ELR (cell line): ENCODE measurements around the gene LEMD1.
A peak's percentile ranks its signal among the peaks of the same experiment; 100 is the strongest.
"Not testable (repeated sequence)": the region's sequence is repeated elsewhere in the genome, so short reads cannot be mapped to it uniquely, and the experiment has no call there.

ENCODE experiments used
- DNase-seq: peaks from one replicate; pipeline ENCODE4 v3.0.0-alpha.2; 2015; ENCODE audit warnings: low read depth

The LEMD1 gene

GRCh38 chr1:205446828-205447227 is 25.0 kb upstream of the LEMD1 start:
- no peak for DNase-seq

GRCh38 chr1:205445646-205445935 is 23.7 kb upstream of the LEMD1 start:
- no peak for DNase-seq

- DNase-seq = no peak
Observed at GRCh38 chr1:205444931-205445645, 23.2 kb upstream of the LEMD1 start.

GRCh38 chr1:205444300-205444930 is 22.6 kb upstream of the LEMD1 start:
- DNase-seq = no peak

- DNase-seq = no peak
Observed at GRCh38 chr1:205443585-205444299, 21.9 kb upstream of the LEMD1 start.

GRCh38 chr1:205442051-205442725 is 20.3 kb upstream of the LEMD1 start:
- DNase-seq = no peak

GRCh38 chr1:205441716-205442050 is 19.8 kb upstream of the LEMD1 start:
- no peak for DNase-seq

- no peak for DNase-seq
Observed at GRCh38 chr1:205441318-205441633, 19.4 kb upstream of the LEMD1 start.

GRCh38 chr1:205440476-205441317 is 18.8 kb upstream of the LEMD1 start:
- DNase-seq = peak; percentile 70

- no peak for DNase-seq
Observed at GRCh38 chr1:205440121-205440475, 18.2 kb upstream of the LEMD1 start.

GRCh38 chr1:205438213-205439158 is 16.6 kb upstream of the LEMD1 start:
- peak; percentile 78 for DNase-seq

- no peak for DNase-seq
Observed at GRCh38 chr1:205437570-205437969, 15.7 kb upstream of the LEMD1 start.

- no peak for DNase-seq
Observed at GRCh38 chr1:205436776-205437410, 15.0 kb upstream of the LEMD1 start.

- DNase-seq = no peak
Observed at GRCh38 chr1:205435578-205436573, 14.0 kb upstream of the LEMD1 start.

- no peak for DNase-seq
Observed at GRCh38 chr1:205434738-205435137, 12.9 kb upstream of the LEMD1 start.

GRCh38 chr1:205432692-205433091 is 10.8 kb upstream of the LEMD1 start:
- DNase-seq = not testable (repeated sequence)

GRCh38 chr1:205432116-205432515 is 10.3 kb upstream of the LEMD1 start:
- DNase-seq = no peak

- DNase-seq = peak; percentile 26
Observed at GRCh38 chr1:205430696-205431305, 8.9 kb upstream of the LEMD1 start.
